B cell (primary cell): ENCODE data around the gene MYOM1.

ENCODE experiments used
- EZH2 ChIP-seq: IDR thresholded peaks from 2 replicates; pipeline ENCODE4 v1.6.1; 2012; ENCODE audit warnings: borderline replicate concordance, low read depth, mild to moderate bottlenecking, moderate library complexity, low read length; ENCODE audit not compliant: insufficient read depth, poor library complexity, severe bottlenecking
- TF ChIP-seq, protein P1 (sequence below): fragments of 200-600 bp; IDR thresholded peaks from one replicate; pipeline ENCODE4 v1.8.0; 2022; ENCODE audit warnings: antibody characterized with exemption, mild to moderate bottlenecking

- TF ChIP-seq, protein P1, sequence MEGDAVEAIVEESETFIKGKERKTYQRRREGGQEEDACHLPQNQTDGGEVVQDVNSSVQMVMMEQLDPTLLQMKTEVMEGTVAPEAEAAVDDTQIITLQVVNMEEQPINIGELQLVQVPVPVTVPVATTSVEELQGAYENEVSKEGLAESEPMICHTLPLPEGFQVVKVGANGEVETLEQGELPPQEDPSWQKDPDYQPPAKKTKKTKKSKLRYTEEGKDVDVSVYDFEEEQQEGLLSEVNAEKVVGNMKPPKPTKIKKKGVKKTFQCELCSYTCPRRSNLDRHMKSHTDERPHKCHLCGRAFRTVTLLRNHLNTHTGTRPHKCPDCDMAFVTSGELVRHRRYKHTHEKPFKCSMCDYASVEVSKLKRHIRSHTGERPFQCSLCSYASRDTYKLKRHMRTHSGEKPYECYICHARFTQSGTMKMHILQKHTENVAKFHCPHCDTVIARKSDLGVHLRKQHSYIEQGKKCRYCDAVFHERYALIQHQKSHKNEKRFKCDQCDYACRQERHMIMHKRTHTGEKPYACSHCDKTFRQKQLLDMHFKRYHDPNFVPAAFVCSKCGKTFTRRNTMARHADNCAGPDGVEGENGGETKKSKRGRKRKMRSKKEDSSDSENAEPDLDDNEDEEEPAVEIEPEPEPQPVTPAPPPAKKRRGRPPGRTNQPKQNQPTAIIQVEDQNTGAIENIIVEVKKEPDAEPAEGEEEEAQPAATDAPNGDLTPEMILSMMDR = no peak
- TF ChIP-seq EZH2 = no peak
Measured at GRCh38 chr18:3175195-3175758, 44.5 kb downstream of the MYOM1 start.
